Measurements from ENCODE around the gene ARAP3.

The ARAP3 gene

DNA sequence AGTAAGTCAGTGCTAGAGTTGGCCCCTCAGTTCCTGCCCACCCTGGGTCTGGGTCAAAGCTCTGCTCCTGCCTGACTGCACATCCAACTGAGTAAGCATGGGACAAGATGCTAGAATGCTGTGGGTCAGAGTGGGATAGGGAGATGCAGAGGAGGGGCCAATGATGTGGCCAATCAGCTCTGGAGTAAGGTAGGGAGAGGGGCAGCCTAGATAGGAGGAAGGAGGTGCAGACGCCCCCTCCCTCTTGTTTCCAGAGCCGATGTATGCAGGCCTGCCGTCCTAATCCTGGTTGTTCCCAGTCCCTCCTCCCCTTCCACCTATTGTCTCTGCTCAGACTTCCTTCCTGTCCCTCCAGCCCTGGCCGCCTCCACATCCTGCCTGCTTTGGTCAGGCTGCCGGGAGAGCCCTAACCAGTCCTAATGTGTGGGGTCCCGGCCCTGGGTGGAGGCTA lies 1.3 kb downstream of the ARAP3 start:
- Histone ChIP-seq H3K36me3 (ENCODE audit: control insufficient read depth in 1 of 2, insufficient read depth in 2 of 2, low read length in 2 of 2) (peaks cover 4 to 10% of the 10 kb centered on the region in 2 experiments), H4K12ac (ENCODE audit: low read depth, low read length) (no peak overlapping the region), H3K4ac (ENCODE audit: low read depth, low read length) (no peak overlapping the region), H2AFZ (ENCODE audit: insufficient read depth, low read length, poor library complexity) (peak overlapping the region; percentile 3), H2BK5ac (ENCODE audit: low read depth, low read length, poor library complexity) (no peak overlapping the region), H3K27me3 (ENCODE audit: insufficient read depth, low read length) (no peaks in the 10 kb centered on the region), H4K8ac (ENCODE audit: low read depth, low read length) (peak overlapping the region; percentile 43), H2BK12ac (ENCODE audit: low read length) (no peak overlapping the region), H2AK5ac (ENCODE audit: low read length) (no peak overlapping the region), H4K91ac (ENCODE audit: low read depth, low read length) (peak overlapping the region; percentile 72), H3K14ac (ENCODE audit: low read length) (no peak overlapping the region), H3K9ac (ENCODE audit: low read length) (no peak overlapping the region), H3K9me3 (ENCODE audit: insufficient read depth, low read depth, low read length) (no peaks in the 10 kb centered on the region), H3K27ac (ENCODE audit: low read depth, low read length) (peak overlapping the region; percentile 78), H3K79me1 (ENCODE audit: low read length) (peaks cover 14% of the 10 kb centered on the region), H3K4me2 (ENCODE audit: low read length) (peak overlapping the region; percentile 51), H3K79me2 (ENCODE audit: control insufficient read depth, insufficient read depth, low read length, poor library complexity) (no peaks in the 10 kb centered on the region), H3K23ac (ENCODE audit: low read length) (no peak overlapping the region), H2BK120ac (ENCODE audit: insufficient read depth, low read length, poor library complexity) (no peak overlapping the region), H3K4me3 (ENCODE audit: low read depth, low read length) (no peak overlapping the region), H3K4me1 (ENCODE audit: control insufficient read depth in 1 of 2, insufficient read depth in 2 of 2, low read length in 2 of 2) (peaks cover 20 to 27% of the 10 kb centered on the region in 2 experiments), H3K18ac (ENCODE audit: low read length) (no peak overlapping the region)
- no peak for DNase-seq
- no CpG with 5 or more reads among the region's 6 CpGs for WGBS (ENCODE audit: extremely low coverage, insufficient coverage, insufficient read length)

DNA sequence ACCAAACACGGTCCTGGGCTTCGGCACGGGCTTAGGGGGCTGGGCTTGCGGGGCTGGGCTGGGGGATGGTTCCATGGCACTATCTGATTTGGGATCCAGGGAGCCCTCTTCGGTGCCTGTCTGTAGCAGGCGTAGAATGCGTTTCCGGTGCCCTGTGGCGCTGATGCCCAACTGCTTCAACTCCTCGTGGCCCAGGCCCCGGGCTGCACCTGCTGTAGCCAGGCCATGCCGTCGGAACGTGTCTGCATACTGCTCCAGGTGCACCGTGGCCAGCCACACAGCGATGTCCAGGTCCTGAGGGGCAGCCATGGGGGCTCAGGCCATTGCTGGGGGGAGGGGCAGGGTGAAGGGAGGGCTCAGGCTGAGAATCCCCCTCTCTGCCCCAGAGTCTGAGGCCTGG lies 1.9 kb downstream of the ARAP3 start:
- DNase-seq, result no peak
- Histone ChIP-seq H3K27ac (ENCODE audit: low read depth, low read length) (peak overlapping the region; percentile 5), H3K18ac (ENCODE audit: low read length) (peak overlapping the region; percentile 25), H2AK5ac (ENCODE audit: low read length) (peak overlapping the region; percentile 21), H3K4me3 (ENCODE audit: low read depth, low read length) (no peak overlapping the region), H3K36me3 (ENCODE audit: control insufficient read depth in 1 of 2, insufficient read depth in 2 of 2, low read length in 2 of 2) (peaks cover 4 to 10% of the 10 kb centered on the region in 2 experiments), H3K4me2 (ENCODE audit: low read length) (no peak overlapping the region), H2BK5ac (ENCODE audit: low read depth, low read length, poor library complexity) (no peak overlapping the region), H3K9me3 (ENCODE audit: insufficient read depth, low read depth, low read length) (no peaks in the 10 kb centered on the region), H4K8ac (ENCODE audit: low read depth, low read length) (no peak overlapping the region), H2AFZ (ENCODE audit: insufficient read depth, low read length, poor library complexity) (no peak overlapping the region), H3K79me2 (ENCODE audit: control insufficient read depth, insufficient read depth, low read length, poor library complexity) (no peaks in the 10 kb centered on the region), H3K4ac (ENCODE audit: low read depth, low read length) (no peak overlapping the region), H4K91ac (ENCODE audit: low read depth, low read length) (peak overlapping the region; percentile 25), H3K9ac (ENCODE audit: low read length) (no peak overlapping the region), H3K23ac (ENCODE audit: low read length) (no peak overlapping the region), H3K27me3 (ENCODE audit: insufficient read depth, low read length) (no peaks in the 10 kb centered on the region), H3K4me1 (ENCODE audit: control insufficient read depth in 1 of 2, insufficient read depth in 2 of 2, low read length in 2 of 2) (peaks cover 20 to 27% of the 10 kb centered on the region in 2 experiments), H4K12ac (ENCODE audit: low read depth, low read length) (no peak overlapping the region), H2BK120ac (ENCODE audit: insufficient read depth, low read length, poor library complexity) (no peak overlapping the region), H3K79me1 (ENCODE audit: low read length) (peaks cover 14% of the 10 kb centered on the region), H3K14ac (ENCODE audit: low read length) (peak overlapping the region; percentile 9), H2BK12ac (ENCODE audit: low read length) (peak overlapping the region; percentile 8)
- no CpG with 5 or more reads among the region's 16 CpGs for WGBS (ENCODE audit: extremely low coverage, insufficient coverage, insufficient read length)

GRCh38 chr5:141677415-141677814 lies 4.6 kb downstream of the ARAP3 start:
- Histone ChIP-seq H2BK12ac (ENCODE audit: low read length) (no peak overlapping the region), H3K27ac (ENCODE audit: low read depth, low read length) (no peak overlapping the region), H3K4me1 (ENCODE audit: control insufficient read depth in 1 of 2, insufficient read depth in 2 of 2, low read length in 2 of 2) (peaks cover 16 to 18% of the 10 kb centered on the region in 2 experiments), H2BK120ac (ENCODE audit: insufficient read depth, low read length, poor library complexity) (no peak overlapping the region), H3K23ac (ENCODE audit: low read length) (no peak overlapping the region), H3K4ac (ENCODE audit: low read depth, low read length) (no peak overlapping the region), H4K8ac (ENCODE audit: low read depth, low read length) (no peak overlapping the region), H2BK5ac (ENCODE audit: low read depth, low read length, poor library complexity) (no peak overlapping the region), H2AK5ac (ENCODE audit: low read length) (no peak overlapping the region), H4K91ac (ENCODE audit: low read depth, low read length) (no peak overlapping the region), H4K12ac (ENCODE audit: low read depth, low read length) (no peak overlapping the region), H3K36me3 (ENCODE audit: control insufficient read depth in 1 of 2, insufficient read depth in 2 of 2, low read length in 2 of 2) (peaks cover 10 to 23% of the 10 kb centered on the region in 2 experiments), H2AFZ (ENCODE audit: insufficient read depth, low read length, poor library complexity) (no peak overlapping the region), H3K9ac (ENCODE audit: low read length) (no peak overlapping the region), H3K9me3 (ENCODE audit: insufficient read depth, low read depth, low read length) (no peaks in the 10 kb centered on the region), H3K18ac (ENCODE audit: low read length) (no peak overlapping the region), H3K79me2 (ENCODE audit: control insufficient read depth, insufficient read depth, low read length, poor library complexity) (no peaks in the 10 kb centered on the region), H3K4me2 (ENCODE audit: low read length) (no peak overlapping the region), H3K4me3 (ENCODE audit: low read depth, low read length) (no peak overlapping the region), H3K14ac (ENCODE audit: low read length) (no peak overlapping the region), H3K79me1 (ENCODE audit: low read length) (peaks cover 10% of the 10 kb centered on the region), H3K27me3 (ENCODE audit: insufficient read depth, low read length) (no peaks in the 10 kb centered on the region)
- no peak for DNase-seq

DNA sequence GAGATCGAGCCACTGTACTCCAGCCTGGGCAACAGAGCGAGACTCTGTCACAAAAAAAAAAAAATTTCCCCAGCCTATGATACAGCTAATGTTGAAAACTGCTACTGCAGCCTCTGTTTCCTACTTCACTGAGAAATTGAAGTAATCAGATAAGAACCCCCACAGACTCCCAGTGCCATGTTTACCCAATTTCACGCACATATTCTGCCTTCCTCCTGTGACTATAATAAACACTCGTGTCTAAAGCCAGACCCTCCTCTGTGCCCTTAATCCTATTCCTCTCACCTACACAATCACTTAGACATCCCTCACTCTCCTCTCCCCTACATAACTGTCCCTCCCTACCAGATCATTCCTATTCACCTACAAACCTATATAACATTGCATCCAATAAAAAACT lies 6.4 kb downstream of the ARAP3 start:
- H3K27ac ChIP-seq (ENCODE audit: low read depth, low read length), result no peak overlapping the region
- no peak overlapping the region for H2AK5ac ChIP-seq (ENCODE audit: low read length)
- no peak overlapping the region for H3K9ac ChIP-seq (ENCODE audit: low read length)
- DNase-seq, result no peak
- no peak overlapping the region for H2BK12ac ChIP-seq (ENCODE audit: low read length)
- no peaks in the 10 kb centered on the region for H3K79me1 ChIP-seq (ENCODE audit: low read length)
- H3K4me1 ChIP-seq (ENCODE audit: control insufficient read depth in 1 of 2, insufficient read depth in 2 of 2, low read length in 2 of 2), result peaks cover 6 to 9% of the 10 kb centered on the region in 2 experiments
- no peak overlapping the region for H4K91ac ChIP-seq (ENCODE audit: low read depth, low read length)
- no peak overlapping the region for H3K4me2 ChIP-seq (ENCODE audit: low read length)
- H2BK5ac ChIP-seq (ENCODE audit: low read depth, low read length, poor library complexity), result no peak overlapping the region
- H3K18ac ChIP-seq (ENCODE audit: low read length), result no peak overlapping the region
- H3K79me2 ChIP-seq (ENCODE audit: control insufficient read depth, insufficient read depth, low read length, poor library complexity), result no peaks in the 10 kb centered on the region
- no peaks in the 10 kb centered on the region for H3K9me3 ChIP-seq (ENCODE audit: insufficient read depth, low read depth, low read length)
- peaks cover 20 to 40% of the 10 kb centered on the region in 2 experiments for H3K36me3 ChIP-seq (ENCODE audit: control insufficient read depth in 1 of 2, insufficient read depth in 2 of 2, low read length in 2 of 2)
- no peaks in the 10 kb centered on the region for H3K27me3 ChIP-seq (ENCODE audit: insufficient read depth, low read length)
- no peak overlapping the region for H4K8ac ChIP-seq (ENCODE audit: low read depth, low read length)
- H3K4ac ChIP-seq (ENCODE audit: low read depth, low read length), result no peak overlapping the region
- no peak overlapping the region for H2BK120ac ChIP-seq (ENCODE audit: insufficient read depth, low read length, poor library complexity)
- H3K23ac ChIP-seq (ENCODE audit: low read length), result no peak overlapping the region
- H3K14ac ChIP-seq (ENCODE audit: low read length), result no peak overlapping the region
- WGBS (ENCODE audit: extremely low coverage, insufficient coverage, insufficient read length), result no CpG with 5 or more reads among the region's 4 CpGs
- H4K12ac ChIP-seq (ENCODE audit: low read depth, low read length), result no peak overlapping the region
- no peak overlapping the region for H2AFZ ChIP-seq (ENCODE audit: insufficient read depth, low read length, poor library complexity)
- no peak overlapping the region for H3K4me3 ChIP-seq (ENCODE audit: low read depth, low read length)

All from trophoblast cell (in vitro differentiated cells and primary cell).